Thyroid gland (tissue), 4 donors: ENCODE measurements around the gene RAB4B.
"Not testable (repeated sequence)": the region's sequence is repeated elsewhere in the genome, so short reads cannot be mapped to it uniquely, and the experiment has no call there.

ENCODE experiments used
- POLR2A ChIP-seq, 2 donors: fragments of 450-650 bp; IDR thresholded peaks; one replicate each; pipeline ENCODE4 v1.6.1; 2017; ENCODE audit warnings: antibody characterized with exemption in 2 of 2, mild to moderate bottlenecking in 2 of 2, moderate library complexity in 1 of 2
- TF ChIP-seq, protein P1 (sequence below), 6 experiments: fragments of 200-600 bp in 3 of 6; fragments of 450-650 bp in 3 of 6; sonication (generic) in 3 of 6; IDR thresholded peaks; one replicate each; pipeline ENCODE4 v1.5.1; 2016 to 2019; ENCODE audit warnings: antibody characterized with exemption in 6 of 6, mild to moderate bottlenecking in 2 of 6, inconsistent platforms in 1 of 6, moderate library complexity in 1 of 6

DNA sequence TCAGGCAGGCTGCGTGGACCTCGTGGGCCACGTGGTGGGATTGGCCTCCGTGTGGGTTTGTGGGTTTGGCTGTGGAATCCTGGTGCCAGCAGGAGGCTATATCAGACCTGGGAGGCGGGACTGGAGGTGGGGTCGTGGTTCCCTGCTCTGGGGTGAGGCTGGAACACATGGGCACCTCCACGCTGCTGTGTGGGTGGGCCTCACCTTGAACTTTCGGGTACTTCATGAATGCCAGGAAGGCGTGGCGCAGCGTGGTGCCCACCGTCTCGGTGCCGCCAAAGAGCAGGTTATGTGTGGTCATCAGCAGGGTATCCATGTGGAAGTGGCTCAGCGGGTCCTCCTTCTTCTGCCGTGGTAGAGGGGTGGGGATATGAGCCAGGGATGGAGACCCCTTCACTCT lies 46.9 kb downstream of the RAB4B start:
- TF ChIP-seq POLR2A (IDR thresholded peaks at IDR 0.05) = not testable (repeated sequence)
- TF ChIP-seq, protein P1, sequence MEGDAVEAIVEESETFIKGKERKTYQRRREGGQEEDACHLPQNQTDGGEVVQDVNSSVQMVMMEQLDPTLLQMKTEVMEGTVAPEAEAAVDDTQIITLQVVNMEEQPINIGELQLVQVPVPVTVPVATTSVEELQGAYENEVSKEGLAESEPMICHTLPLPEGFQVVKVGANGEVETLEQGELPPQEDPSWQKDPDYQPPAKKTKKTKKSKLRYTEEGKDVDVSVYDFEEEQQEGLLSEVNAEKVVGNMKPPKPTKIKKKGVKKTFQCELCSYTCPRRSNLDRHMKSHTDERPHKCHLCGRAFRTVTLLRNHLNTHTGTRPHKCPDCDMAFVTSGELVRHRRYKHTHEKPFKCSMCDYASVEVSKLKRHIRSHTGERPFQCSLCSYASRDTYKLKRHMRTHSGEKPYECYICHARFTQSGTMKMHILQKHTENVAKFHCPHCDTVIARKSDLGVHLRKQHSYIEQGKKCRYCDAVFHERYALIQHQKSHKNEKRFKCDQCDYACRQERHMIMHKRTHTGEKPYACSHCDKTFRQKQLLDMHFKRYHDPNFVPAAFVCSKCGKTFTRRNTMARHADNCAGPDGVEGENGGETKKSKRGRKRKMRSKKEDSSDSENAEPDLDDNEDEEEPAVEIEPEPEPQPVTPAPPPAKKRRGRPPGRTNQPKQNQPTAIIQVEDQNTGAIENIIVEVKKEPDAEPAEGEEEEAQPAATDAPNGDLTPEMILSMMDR (IDR thresholded peaks at IDR 0.05) = not testable (repeated sequence)
